CD14-positive monocyte (primary cell): ENCODE results near the gene GPC6. TPM values are rescaled to one million over a fixed set of nuclear protein-coding genes. Genes with fewer than 3 reads are reported as not detected.

ENCODE experiments used
- DNase-seq, 3 donors: peaks; one replicate each; pipeline ENCODE4 v3.0.0-alpha.2; 2011 to 2022
- H2AFZ ChIP-seq: 2 replicates; pipeline ENCODE4 v1.6.0; 2012; ENCODE audit warnings: mild to moderate bottlenecking, low read depth, low read length, inconsistent platforms; ENCODE audit not compliant: insufficient read depth, poor library complexity, severe bottlenecking
- H3K27ac ChIP-seq, 2 donors: 1 replicate in 1 of 2; 2 replicates in 1 of 2; pipeline ENCODE4 v1.5.1; 2012 to 2013; ENCODE audit warnings: low read length in 2 of 2, control low read depth in 1 of 2, inconsistent platforms in 1 of 2, low read depth in 1 of 2, mild to moderate bottlenecking in 1 of 2
- H3K27me3 ChIP-seq, 2 donors: one replicate each; pipeline versions ENCODE4 v1.6.0 to v1.6.1; 2011 to 2013; ENCODE audit warnings: low read length in 2 of 2; ENCODE audit not compliant: control insufficient read depth in 2 of 2, insufficient read depth in 2 of 2
- H3K36me3 ChIP-seq, 2 donors: replicated peaks in 1 of 2; 1 replicate in 1 of 2; 2 replicates in 1 of 2; pipeline versions ENCODE4 v1.5.1 to v1.6.1; 2012 to 2013; ENCODE audit warnings: low read length in 2 of 2, control low read depth in 1 of 2, inconsistent platforms in 1 of 2, mild to moderate bottlenecking in 1 of 2; ENCODE audit not compliant: insufficient read depth in 2 of 2, control insufficient read depth in 1 of 2
- H3K4me1 ChIP-seq, 2 donors: 1 replicate in 1 of 2; 2 replicates in 1 of 2; pipeline versions ENCODE4 v1.5.1 to v1.6.1; 2012 to 2013; ENCODE audit warnings: low read length in 2 of 2, control low read depth in 1 of 2, inconsistent platforms in 1 of 2, mild to moderate bottlenecking in 1 of 2, moderate library complexity in 1 of 2; ENCODE audit not compliant: insufficient read depth in 2 of 2, control insufficient read depth in 1 of 2
- H3K4me2 ChIP-seq: replicated peaks from 2 replicates; pipeline ENCODE3; 2012; ENCODE audit warnings: low read length, moderate library complexity, mild to moderate bottlenecking; ENCODE audit not compliant: poor library complexity, severe bottlenecking; ENCODE audit errors: extremely low read depth
- H3K4me3 ChIP-seq, 3 experiments: fragments of 200-600 bp in 1 of 3; sonication (generic) in 1 of 3; replicated peaks in 1 of 3; 1 replicate in 2 of 3; 2 replicates in 1 of 3; pipeline ENCODE4 v1.5.1; 2011 to 2013; ENCODE audit warnings: low read length in 3 of 3, mild to moderate bottlenecking in 3 of 3, control low read depth in 2 of 3, low read depth in 2 of 3, inconsistent platforms in 1 of 3, moderate library complexity in 1 of 3
- H3K79me2 ChIP-seq: 2 replicates; pipeline ENCODE4 v1.6.0; 2012; ENCODE audit warnings: mild to moderate bottlenecking, control low read depth, inconsistent platforms, low read length, moderate library complexity; ENCODE audit not compliant: insufficient read depth
- H3K9ac ChIP-seq: 2 replicates; pipeline ENCODE4 v1.6.0; 2017; ENCODE audit warnings: low read length, mild to moderate bottlenecking; ENCODE audit not compliant: insufficient read depth, poor library complexity, severe bottlenecking
- H3K9me3 ChIP-seq, 2 donors: replicated peaks in 1 of 2; 1 replicate in 1 of 2; 2 replicates in 1 of 2; pipeline versions ENCODE4 v1.5.1 to v1.6.1; 2012 to 2013; ENCODE audit warnings: low read length in 2 of 2, control low read depth in 1 of 2; ENCODE audit not compliant: control insufficient read depth in 1 of 2, insufficient read depth in 1 of 2
- H4K20me1 ChIP-seq: 2 replicates; pipeline ENCODE4 v1.6.0; 2012; ENCODE audit warnings: mild to moderate bottlenecking, low read length, control low read depth, moderate library complexity; ENCODE audit not compliant: insufficient read depth
- H3K27ac Mint-ChIP-seq, 7 donors: one replicate each; pipeline ENCODE4 v1.8.0; 2020; ENCODE audit warnings: mild to moderate bottlenecking in 7 of 7, mixed read lengths in 7 of 7, moderate library complexity in 6 of 7, inconsistent platforms in 2 of 7
- H3K27me3 Mint-ChIP-seq, 3 donors: one replicate each; pipeline ENCODE4 v1.8.0; 2021 to 2022; ENCODE audit warnings: low read depth in 3 of 3, mild to moderate bottlenecking in 3 of 3, mixed read lengths in 3 of 3, moderate library complexity in 3 of 3, inconsistent platforms in 1 of 3
- H3K36me3 Mint-ChIP-seq, 2 donors: one replicate each; pipeline ENCODE4 v1.8.0; 2020; ENCODE audit warnings: mixed read lengths in 2 of 2, inconsistent platforms in 1 of 2, mild to moderate bottlenecking in 1 of 2
- H3K4me1 Mint-ChIP-seq: one replicate; pipeline ENCODE4 v1.8.0; 2020; ENCODE audit warnings: mild to moderate bottlenecking, mixed read lengths
- H3K4me3 Mint-ChIP-seq, 2 donors: one replicate each; pipeline ENCODE4 v1.8.0; 2020; ENCODE audit warnings: mild to moderate bottlenecking in 2 of 2, mixed read lengths in 2 of 2, moderate library complexity in 1 of 2
- H3K9me3 Mint-ChIP-seq, 7 donors: one replicate each; pipeline ENCODE4 v1.8.0; 2020 to 2022; ENCODE audit warnings: mixed read lengths in 7 of 7, mild to moderate bottlenecking in 6 of 7, moderate library complexity in 6 of 7, inconsistent platforms in 2 of 7
- CTCF ChIP-seq: fragments of 200-600 bp; IDR thresholded peaks from one replicate; pipeline ENCODE4 v1.8.0; 2022; ENCODE audit warnings: antibody characterized with exemption, mild to moderate bottlenecking
- WGBS: methylation state at CpG from one replicate; pipeline ENCODE4 v1.1.5; 2013; ENCODE audit warnings: missing lambda C conversion rate; ENCODE audit not compliant: insufficient coverage; 5-methylcytosine and 5-hydroxymethylcytosine counted together
- intact Hi-C, 2 donors: fragments of 100-400 bp; cut with micrococcal nuclease; formaldehyde crosslinking; loops; one replicate each; pipeline versions ENCODE4 v1.15.0 to v1.15.1; 2023
- polyA plus RNA-seq, 3 donors: library from polyadenylated mRNA; depleted of rRNA in 1 of 3; unstranded in 2 of 3; stranded (reverse) in 1 of 3; fragments of 300-500 nt in 2 of 3; fragments of >200 nt in 1 of 3; fragmentation: Illumina TruSeq in 2 of 3; gene quantifications; 1 replicate in 2 of 3; 2 replicates in 1 of 3; pipeline ENCODE4 v1.2.3, GENCODE V29; 2012 to 2021

The GPC6 gene
- polyA plus RNA-seq, 3 donors, result not detected

GRCh38 chr13:94232956-94233355 is 1006.3 kb downstream of the GPC6 start:
- Histone ChIP-seq H3K9me3 (no peaks in the 10 kb centered on the region), H3K27ac (no peak overlapping the region), H3K9ac (no peak overlapping the region), H3K79me2 (no peaks in the 10 kb centered on the region), H3K4me3 (no peak overlapping the region), H3K27me3 (no peaks in the 10 kb centered on the region), H4K20me1 (no peaks in the 10 kb centered on the region), H2AFZ (no peak overlapping the region), H3K36me3 (no peaks in the 10 kb centered on the region), H3K4me1 (no peaks in the 10 kb centered on the region), H3K4me2 (no peak overlapping the region)
- Mint-ChIP-seq H3K36me3 (no peaks in the 10 kb centered on the region), H3K4me1 (no peaks in the 10 kb centered on the region), H3K9me3 (peaks cover 0 to 2% (median 0%) of the 10 kb centered on the region in 7 donors), H3K27me3 (peaks cover 0 to 3% (median 1%) of the 10 kb centered on the region in 3 donors), H3K4me3 (no peak overlapping the region), H3K27ac (no peak overlapping the region)
- DNase-seq, result no peak
- WGBS, result no CpG with 5 or more reads among the region's 2 CpGs
- intact Hi-C loops, result no loop called here
- TF ChIP-seq CTCF, result no peak

- no peaks in the 10 kb centered on the region for H3K36me3 Mint-ChIP-seq
- peaks cover 0 to 3% (median 1%) of the 10 kb centered on the region in 3 donors for H3K27me3 Mint-ChIP-seq
- WGBS, result 78% methylated on average over 2 of the region's 5 CpGs
- peaks cover 0 to 2% (median 0%) of the 10 kb centered on the region in 7 donors for H3K9me3 Mint-ChIP-seq
- no peaks in the 10 kb centered on the region for H3K79me2 ChIP-seq
- H3K4me3 Mint-ChIP-seq, result no peak overlapping the region
- no peak overlapping the region for H3K4me3 ChIP-seq
- H3K9ac ChIP-seq, result no peak overlapping the region
- H3K4me1 ChIP-seq, result no peaks in the 10 kb centered on the region
- no peaks in the 10 kb centered on the region for H3K27me3 ChIP-seq
- no peak for DNase-seq
- no peaks in the 10 kb centered on the region for H3K9me3 ChIP-seq
- TF ChIP-seq CTCF, result no peak
- H2AFZ ChIP-seq, result no peak overlapping the region
- no peak overlapping the region for H3K4me2 ChIP-seq
- no peaks in the 10 kb centered on the region for H3K36me3 ChIP-seq
- no peaks in the 10 kb centered on the region for H3K4me1 Mint-ChIP-seq
- intact Hi-C loops, result no loop called here
- no peaks in the 10 kb centered on the region for H4K20me1 ChIP-seq
- H3K27ac ChIP-seq, result no peak overlapping the region
- no peak overlapping the region for H3K27ac Mint-ChIP-seq
Measured at GRCh38 chr13:94233401-94233800, 1006.8 kb downstream of the GPC6 start.
